ENCODE measurements around the gene NFIA. TPM values are rescaled to one million over a fixed set of nuclear protein-coding genes. Genes with fewer than 3 reads are reported as not detected.
A peak's percentile ranks its signal among the peaks of the same experiment; 100 is the strongest.

NFIA gene
- total and polyA plus RNA-seq, 9 of the 15 experiments (the other 6 are each of a cell fraction or from before 2014, with no cell fraction given): 5.3 to 24.9 (median 9.8) TPM

DNA sequence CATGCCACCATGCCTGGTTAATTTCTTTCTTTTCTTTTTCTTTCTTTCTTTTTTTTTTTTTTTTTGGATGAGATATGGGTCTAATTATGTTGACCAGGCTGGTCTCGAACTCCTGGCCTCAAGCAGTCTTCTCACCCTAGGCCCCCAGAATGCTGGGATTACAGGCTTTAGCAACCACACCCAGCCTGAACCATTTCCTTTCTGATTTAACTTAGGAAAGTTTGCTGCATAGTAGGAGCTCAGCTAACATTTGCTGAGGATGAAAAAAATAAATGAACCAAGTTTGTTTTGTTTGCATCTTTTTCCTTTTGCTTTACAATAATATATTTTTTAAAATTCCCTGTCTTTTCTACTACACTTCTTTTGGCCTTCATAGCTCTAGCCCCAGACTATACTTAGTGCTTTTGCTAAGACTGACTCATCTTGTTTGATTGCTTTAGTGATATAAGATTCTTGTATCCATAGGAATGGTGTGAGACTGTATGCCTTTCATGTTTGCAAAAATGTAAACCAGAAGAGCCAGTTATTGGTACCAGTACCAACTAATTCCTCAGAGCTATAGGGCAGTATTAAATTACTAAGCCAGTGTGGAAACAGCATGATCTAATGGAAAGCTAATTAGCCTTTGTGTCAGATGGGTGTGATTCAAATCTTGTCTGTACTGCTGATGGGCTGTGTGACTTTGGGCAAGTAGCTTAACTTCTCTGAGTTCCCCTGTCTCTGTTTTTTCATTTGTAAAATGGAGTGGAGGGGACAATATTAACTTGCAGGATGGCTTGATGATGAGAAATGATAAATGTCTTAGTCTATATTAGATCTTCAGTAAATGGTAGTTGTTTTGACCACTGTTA lies 66.9 kb downstream of the NFIA start (continued):
- TF ChIP-seq BRD9 (IDR thresholded peaks at IDR 0.05; ENCODE audit: low read depth, partially characterized antibody) (peak; percentile 87), MCM7 (IDR thresholded peaks at IDR 0.05) (no peak), SMAD3 (CRISPR knock-in tag; conservative IDR thresholded peaks at IDR 0.05) (no peak), GTF2F1 (IDR thresholded peaks at IDR 0.05; ENCODE audit: low read depth, low read length) (no peak), CHCHD3 (CRISPR knock-in tag; IDR thresholded peaks at IDR 0.05) (no peak), ZNF75A (CRISPR knock-in tag; IDR thresholded peaks at IDR 0.05) (no peak), HDAC2 (IDR thresholded peaks at IDR 0.05) (peak; percentile 80), ADNP (tag; IDR thresholded peaks at IDR 0.05) (peak; percentile 82), RBM25 (IDR thresholded peaks at IDR 0.05; ENCODE audit: low read depth, low read length, severe bottlenecking) (peak; percentile 99)
- TF ChIP-seq, protein P1, sequence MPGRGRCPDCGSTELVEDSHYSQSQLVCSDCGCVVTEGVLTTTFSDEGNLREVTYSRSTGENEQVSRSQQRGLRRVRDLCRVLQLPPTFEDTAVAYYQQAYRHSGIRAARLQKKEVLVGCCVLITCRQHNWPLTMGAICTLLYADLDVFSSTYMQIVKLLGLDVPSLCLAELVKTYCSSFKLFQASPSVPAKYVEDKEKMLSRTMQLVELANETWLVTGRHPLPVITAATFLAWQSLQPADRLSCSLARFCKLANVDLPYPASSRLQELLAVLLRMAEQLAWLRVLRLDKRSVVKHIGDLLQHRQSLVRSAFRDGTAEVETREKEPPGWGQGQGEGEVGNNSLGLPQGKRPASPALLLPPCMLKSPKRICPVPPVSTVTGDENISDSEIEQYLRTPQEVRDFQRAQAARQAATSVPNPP (IDR thresholded peaks at IDR 0.05; ENCODE audit: borderline replicate concordance, insufficient read depth, insufficient read length): no peak

DNA sequence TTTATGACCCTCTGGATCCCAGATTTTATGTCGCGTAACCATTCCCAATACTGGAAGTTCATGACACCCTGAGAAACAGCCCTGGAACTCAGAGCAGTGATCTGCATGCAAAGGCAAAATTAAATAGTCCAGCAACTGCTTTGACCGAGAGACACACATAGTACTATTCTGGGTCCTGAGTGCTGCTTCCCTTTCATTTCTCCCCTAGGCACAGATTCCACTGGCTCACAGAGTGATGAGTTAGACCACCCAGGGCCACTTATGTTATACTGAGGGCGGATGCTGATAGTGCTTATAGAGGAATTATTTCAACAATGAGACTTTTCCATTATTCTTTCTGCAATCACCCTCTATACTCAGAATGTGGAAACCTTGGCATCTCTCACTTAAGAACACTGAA lies 69.2 kb downstream of the NFIA start:
- FAIRE-seq (no peak), ATAC-seq (no peak), DNase-seq (ENCODE audit: extremely low read depth in 1 of 4, low spot score in 3 of 4) (no peak)
- Histone ChIP-seq H3K4me3 (no peak overlapping the region), H3K79me2 (ENCODE audit: control insufficient read depth, insufficient read depth, low read length) (peaks cover 79% of the 10 kb centered on the region), H2AFZ (ENCODE audit: low read depth, low read length) (no peak overlapping the region), H3K27ac (ENCODE audit: extremely low read depth, low read depth, low read length) (no peak overlapping the region), H3K27me3 (ENCODE audit: control insufficient read depth in 2 of 2, insufficient read depth in 2 of 2, low read length in 2 of 2) (no peaks in the 10 kb centered on the region), H4K20me1 (replicated peaks; ENCODE audit: control insufficient read depth, insufficient read depth, low read length) (no peaks in the 10 kb centered on the region), H3K36me3 (ENCODE audit: control insufficient read depth, insufficient read depth, low read length) (peaks cover 5% of the 10 kb centered on the region; the same call in 1 of the 3 replicates), H3K4me2 (ENCODE audit: insufficient read depth, low read length) (no peak overlapping the region), H3K4me1 (replicated peaks in 1 of 2; ENCODE audit: control insufficient read depth in 2 of 2, insufficient read depth in 2 of 2, low read length in 2 of 2) (peaks cover 6 to 12% of the 10 kb centered on the region in 2 experiments; a peak in 3 of 5 replicates), H3K9me1 (ENCODE audit: control insufficient read depth, insufficient read depth, low read length) (no peaks in the 10 kb centered on the region), H3K9ac (ENCODE audit: insufficient read depth in 1 of 2, low read depth in 2 of 2, low read length in 2 of 2) (no peak overlapping the region), H3K9me3 (replicated peaks; ENCODE audit: control insufficient read depth, insufficient read depth, low read depth, low read length) (no peaks in the 10 kb centered on the region)
- ChIA-PET POLR2A (no interaction called here), CTCF (ENCODE audit: low intra/inter-chr PET ratio) (no interaction called here)
- no TSS peak for BruUV-seq (replicated peaks)
- intact Hi-C loops (cut with micrococcal nuclease) (no loop called here), in situ Hi-C loops (cut with MboI) (no loop called here)
- TF ChIP-seq RHOXF2B (CRISPR knock-in tag; conservative IDR thresholded peaks at IDR 0.05) (no peak), NELFE (IDR thresholded peaks at IDR 0.05; ENCODE audit: insufficient read depth, insufficient read length) (no peak), PHF20 (IDR thresholded peaks at IDR 0.05; ENCODE audit: partially characterized antibody) (no peak), NFRKB (IDR thresholded peaks at IDR 0.05; ENCODE audit: low read depth) (no peak), FOS (IDR thresholded peaks at IDR 0.05; ENCODE audit: extremely low read depth, insufficient read length) (no peak), HDAC6 (IDR thresholded peaks at IDR 0.05; ENCODE audit: low read depth, low read length) (no peak), POLR2G (IDR thresholded peaks at IDR 0.05; ENCODE audit: low read depth, low read length) (no peak), ERF (CRISPR knock-in tag; IDR thresholded peaks at IDR 0.05) (no peak)
- TF ChIP-seq, protein P2, sequence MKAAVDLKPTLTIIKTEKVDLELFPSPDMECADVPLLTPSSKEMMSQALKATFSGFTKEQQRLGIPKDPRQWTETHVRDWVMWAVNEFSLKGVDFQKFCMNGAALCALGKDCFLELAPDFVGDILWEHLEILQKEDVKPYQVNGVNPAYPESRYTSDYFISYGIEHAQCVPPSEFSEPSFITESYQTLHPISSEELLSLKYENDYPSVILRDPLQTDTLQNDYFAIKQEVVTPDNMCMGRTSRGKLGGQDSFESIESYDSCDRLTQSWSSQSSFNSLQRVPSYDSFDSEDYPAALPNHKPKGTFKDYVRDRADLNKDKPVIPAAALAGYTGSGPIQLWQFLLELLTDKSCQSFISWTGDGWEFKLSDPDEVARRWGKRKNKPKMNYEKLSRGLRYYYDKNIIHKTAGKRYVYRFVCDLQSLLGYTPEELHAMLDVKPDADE (conservative IDR thresholded peaks at IDR 0.05; ENCODE audit: control insufficient read depth, low read depth, low read length): no peak
- TF ChIP-seq, protein P3, sequence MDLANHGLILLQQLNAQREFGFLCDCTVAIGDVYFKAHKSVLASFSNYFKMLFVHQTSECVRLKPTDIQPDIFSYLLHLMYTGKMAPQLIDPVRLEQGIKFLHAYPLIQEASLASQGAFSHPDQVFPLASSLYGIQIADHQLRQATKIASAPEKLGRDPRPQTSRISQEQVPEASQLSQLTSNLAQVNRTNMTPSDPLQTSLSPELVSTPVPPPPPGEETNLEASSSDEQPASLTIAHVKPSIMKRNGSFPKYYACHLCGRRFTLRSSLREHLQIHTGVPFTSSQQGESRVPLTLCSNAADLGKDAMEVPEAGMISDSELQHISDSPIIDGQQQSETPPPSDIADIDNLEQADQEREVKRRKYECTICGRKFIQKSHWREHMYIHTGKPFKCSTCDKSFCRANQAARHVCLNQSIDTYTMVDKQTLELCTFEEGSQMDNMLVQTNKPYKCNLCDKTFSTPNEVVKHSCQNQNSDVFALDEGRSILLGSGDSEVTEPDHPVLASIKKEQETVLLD (IDR thresholded peaks at IDR 0.05): no peak
- WGBS (ENCODE audit: insufficient coverage, low coverage, missing lambda C conversion rate): 95% methylated on average over 4 of the region's 4 CpGs
